Ovary (tissue), 3 donors: ENCODE measurements around the gene SMOC2.

Source experiments
- EP300 ChIP-seq: sonication (generic); formaldehyde crosslinking; IDR thresholded peaks from one replicate; pipeline ENCODE4 v1.6.1; 2017; ENCODE audit warnings: antibody characterized with exemption
- TF ChIP-seq, protein P1 (sequence below), 3 donors: fragments of 450-650 bp in 2 of 3; fragments of 200-600 bp in 1 of 3; IDR thresholded peaks; one replicate each; pipeline versions ENCODE4 v1.5.1 to v1.8.0; 2016 to 2022; ENCODE audit warnings: antibody characterized with exemption in 3 of 3, mild to moderate bottlenecking in 1 of 3
- donor health status: DM: no; HTN: no; CAD: no.

DNA sequence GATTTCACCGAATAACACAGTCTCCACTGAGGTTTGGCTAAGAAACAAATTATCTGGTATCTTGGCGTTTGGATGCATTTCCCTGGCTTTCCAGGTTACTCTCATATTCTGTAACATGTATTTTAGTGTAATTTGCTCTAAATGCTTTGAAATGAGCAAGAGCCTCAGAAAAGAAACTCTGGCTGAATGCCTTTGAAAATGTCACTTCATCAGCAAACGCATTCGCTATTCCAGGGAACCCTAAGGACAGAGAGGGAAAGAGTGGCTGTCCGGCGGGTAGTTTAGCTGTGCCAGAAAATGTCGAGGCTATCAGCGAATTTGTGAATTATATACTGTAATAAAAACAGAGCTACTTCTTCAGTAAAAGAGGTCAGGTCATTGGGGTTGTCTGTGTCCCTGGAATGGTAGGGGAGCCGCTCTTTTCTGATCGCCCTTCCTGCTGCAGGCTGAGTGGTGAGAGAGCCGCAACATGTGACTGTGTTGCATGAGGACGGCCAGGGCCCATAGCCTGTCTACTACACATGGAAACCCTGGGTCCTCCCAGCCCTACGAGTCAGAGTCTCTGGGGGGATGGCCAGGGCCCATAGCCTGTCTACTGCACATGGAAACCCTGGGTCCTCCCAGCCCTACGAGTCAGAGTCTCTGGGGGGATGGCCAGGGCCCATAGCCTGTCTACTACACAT, 57.3 kb downstream of the SMOC2 start:
- TF ChIP-seq EP300 = no peak
- TF ChIP-seq, protein P1, sequence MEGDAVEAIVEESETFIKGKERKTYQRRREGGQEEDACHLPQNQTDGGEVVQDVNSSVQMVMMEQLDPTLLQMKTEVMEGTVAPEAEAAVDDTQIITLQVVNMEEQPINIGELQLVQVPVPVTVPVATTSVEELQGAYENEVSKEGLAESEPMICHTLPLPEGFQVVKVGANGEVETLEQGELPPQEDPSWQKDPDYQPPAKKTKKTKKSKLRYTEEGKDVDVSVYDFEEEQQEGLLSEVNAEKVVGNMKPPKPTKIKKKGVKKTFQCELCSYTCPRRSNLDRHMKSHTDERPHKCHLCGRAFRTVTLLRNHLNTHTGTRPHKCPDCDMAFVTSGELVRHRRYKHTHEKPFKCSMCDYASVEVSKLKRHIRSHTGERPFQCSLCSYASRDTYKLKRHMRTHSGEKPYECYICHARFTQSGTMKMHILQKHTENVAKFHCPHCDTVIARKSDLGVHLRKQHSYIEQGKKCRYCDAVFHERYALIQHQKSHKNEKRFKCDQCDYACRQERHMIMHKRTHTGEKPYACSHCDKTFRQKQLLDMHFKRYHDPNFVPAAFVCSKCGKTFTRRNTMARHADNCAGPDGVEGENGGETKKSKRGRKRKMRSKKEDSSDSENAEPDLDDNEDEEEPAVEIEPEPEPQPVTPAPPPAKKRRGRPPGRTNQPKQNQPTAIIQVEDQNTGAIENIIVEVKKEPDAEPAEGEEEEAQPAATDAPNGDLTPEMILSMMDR (IDR thresholded peaks at IDR 0.05) = no peak
